ENCODE results near the gene TGFBI. TPM values are rescaled to one million over a fixed set of nuclear protein-coding genes. Genes with fewer than 3 reads are reported as not detected.

The TGFBI gene
- total RNA-seq, 1 donor from 2014 or later: 4.2 TPM

DNA sequence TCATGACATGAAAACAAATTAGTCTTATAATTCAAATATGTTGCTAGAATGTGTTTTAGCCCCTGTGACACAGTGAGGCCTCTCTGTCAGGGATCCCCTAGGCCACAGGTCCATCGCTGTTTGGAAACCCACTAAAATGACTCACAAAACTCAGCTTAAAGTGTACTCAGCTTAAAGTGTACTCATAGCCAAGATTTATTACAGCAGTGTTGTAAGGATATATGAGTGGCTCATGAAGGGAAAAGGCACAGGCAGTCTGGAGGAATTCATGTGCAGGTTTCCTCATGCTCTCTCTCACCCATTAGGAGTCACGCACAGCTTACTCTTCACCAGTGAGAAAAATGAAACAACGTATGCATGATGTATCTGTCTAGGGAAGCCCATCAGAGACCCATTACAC lies 24.4 kb upstream of the TGFBI start:
- no peak for DNase-seq

DNA sequence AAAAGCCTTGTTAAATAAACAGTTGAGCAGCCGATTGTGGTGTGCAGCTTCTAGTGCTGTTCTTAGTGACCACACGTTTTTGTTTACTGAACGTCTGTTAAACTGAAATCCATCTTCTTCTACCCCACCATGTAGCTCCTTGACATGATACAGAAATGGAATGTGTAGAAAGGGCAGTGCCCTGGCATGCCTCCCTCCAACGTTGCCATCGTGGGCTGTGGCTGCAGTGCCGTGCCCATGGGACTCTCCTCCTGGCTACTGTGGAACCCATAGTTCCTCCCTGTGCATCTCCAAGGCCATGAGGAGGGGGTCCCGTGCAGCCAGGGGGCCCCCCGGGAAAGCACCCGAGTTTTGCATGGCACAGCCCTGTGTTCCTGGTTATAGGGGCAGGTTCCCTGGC lies 23.3 kb upstream of the TGFBI start:
- no peak for DNase-seq

DNA sequence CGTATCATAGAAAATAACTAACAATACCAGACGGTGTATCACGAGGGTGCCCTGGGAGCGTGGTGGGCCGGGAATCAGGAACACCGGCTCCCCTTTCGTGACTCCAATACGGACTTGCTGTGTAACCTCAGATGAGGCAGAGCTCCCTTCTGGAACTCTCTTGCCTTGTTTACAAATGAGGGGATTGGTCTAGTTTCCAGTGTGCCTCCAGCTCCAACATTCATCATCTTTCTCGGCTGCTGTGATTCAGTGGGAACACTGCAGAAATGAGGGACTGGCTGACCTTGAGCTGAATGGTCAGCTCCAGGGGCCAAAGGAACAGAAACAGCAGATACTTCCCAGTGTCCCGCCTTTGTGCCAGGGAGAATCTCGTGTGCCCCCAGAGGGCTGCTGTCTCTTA lies 22.6 kb upstream of the TGFBI start:
- DNase-seq: no peak

DNA sequence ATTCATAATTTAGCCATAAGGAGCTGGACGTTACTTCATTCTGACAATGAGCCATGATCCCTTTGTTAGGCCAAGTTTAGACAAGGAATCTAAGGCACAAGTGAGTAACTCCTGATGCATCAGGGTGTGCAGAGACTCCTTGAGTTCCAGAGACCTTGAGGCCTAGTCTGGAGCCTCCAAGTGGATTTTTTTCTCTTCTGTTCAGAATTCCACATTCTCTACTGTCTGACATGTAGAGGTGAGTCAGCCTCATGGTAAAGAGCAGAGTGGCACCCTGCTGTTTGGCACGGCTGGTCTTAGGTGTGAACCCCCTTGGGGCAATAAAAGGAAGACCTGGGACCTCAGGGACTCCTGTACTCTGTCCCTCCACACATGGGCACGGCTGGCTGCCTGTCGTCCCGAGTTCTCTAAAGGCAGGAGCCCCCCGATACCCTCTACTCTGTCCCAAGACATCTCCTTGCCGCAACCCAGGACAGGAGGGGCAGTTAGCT lies 22.0 kb upstream of the TGFBI start:
- DNase-seq: no peak

DNA sequence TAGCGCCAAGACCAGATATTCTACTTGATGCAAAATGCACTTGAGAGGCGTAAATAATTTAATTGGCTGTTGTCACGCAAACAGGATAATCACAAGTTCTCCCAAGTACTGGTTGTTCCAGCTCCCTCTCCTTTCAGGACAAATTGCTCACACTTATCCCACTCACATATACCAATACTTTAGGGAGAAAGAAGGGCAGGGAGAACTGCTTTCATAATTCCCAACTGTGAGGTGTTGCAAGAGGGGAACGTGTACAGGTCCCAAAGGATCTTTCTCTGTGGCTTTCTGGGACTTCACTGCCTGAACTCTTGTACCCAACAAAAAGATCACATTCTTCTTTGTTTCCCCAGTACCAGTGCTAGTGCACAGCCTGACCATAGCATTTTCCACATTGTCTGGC lies 21.5 kb upstream of the TGFBI start:
- no peak for DNase-seq

DNA sequence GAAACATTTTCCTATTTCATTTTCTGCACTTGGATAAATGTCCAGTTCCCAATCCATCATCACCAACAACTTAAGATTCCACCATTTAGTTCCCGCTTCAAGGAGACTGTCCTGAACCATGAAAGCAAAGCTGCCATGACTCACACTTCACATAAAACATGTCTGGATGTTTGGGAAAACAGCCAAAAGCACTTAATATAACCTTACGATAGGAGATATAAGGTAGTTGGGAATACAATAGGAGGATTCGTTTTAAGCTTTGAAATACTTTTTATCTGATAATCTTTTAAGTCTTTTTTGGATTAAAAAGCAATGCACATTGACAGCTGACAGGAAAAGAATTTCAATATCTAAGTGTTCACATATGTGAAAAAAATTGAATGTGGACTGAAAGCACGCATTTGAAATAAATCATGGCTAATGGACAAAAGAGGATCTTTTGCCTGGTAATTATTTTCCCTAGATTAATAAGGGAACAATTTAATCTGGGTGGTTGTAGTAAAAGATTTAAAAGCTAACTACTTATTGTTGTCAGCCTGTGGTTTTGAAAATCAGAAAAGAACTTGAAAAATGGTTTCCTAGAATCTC lies 17.3 kb upstream of the TGFBI start:
- no peak for DNase-seq

DNA sequence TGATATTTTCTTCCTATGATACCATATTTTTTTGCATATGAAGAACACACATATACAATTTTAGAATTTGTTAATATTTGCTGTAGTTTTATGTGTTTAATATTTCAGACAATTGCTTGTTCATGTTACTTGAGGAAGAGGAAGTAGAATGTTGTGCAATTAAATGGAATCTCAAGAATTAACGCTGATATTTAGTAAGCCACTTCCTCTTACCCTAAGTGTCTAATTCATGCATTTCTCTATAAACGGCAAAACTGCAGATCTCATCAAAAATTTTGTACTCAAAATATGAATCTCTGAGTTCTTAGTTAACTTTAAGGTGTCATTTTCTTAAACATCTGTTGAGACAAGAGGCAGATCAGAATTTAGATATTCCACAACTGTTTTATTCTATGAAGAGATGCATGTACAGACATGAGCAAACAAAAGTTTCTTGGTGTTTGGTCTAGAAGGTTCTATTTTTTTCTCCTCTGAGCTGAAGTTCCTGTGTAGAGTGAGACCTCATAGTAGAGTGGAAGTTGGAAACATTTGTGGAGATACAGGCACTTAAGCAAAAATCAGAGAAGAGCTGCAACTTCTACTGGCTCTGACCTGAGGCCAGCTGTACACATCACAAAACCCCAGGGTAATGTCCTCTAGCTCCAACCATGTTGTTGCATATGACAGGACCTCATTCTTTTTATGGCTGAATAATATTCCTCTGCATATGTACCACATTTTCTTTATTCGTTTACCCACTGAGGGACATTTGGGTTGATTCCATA lies 16.6 kb upstream of the TGFBI start:
- DNase-seq: no peak

DNA sequence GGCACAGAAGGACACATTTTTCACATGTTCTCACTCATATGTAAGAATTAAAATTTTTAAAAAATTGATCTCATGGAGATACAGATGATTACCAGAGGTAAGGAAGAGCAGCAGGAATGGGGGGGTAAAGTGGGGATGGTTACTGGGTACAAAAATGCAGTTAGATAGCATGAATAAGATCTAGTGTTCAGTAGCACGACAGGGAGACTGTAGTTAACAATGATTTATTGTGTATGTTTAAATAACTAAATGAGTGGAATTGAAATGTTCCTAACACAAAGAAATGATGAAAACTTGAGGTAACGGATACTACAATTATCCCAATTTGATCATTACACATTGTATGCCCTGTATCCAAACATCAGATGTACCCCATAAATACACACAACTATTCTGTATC lies 15.2 kb upstream of the TGFBI start:
- no peak for DNase-seq

DNA sequence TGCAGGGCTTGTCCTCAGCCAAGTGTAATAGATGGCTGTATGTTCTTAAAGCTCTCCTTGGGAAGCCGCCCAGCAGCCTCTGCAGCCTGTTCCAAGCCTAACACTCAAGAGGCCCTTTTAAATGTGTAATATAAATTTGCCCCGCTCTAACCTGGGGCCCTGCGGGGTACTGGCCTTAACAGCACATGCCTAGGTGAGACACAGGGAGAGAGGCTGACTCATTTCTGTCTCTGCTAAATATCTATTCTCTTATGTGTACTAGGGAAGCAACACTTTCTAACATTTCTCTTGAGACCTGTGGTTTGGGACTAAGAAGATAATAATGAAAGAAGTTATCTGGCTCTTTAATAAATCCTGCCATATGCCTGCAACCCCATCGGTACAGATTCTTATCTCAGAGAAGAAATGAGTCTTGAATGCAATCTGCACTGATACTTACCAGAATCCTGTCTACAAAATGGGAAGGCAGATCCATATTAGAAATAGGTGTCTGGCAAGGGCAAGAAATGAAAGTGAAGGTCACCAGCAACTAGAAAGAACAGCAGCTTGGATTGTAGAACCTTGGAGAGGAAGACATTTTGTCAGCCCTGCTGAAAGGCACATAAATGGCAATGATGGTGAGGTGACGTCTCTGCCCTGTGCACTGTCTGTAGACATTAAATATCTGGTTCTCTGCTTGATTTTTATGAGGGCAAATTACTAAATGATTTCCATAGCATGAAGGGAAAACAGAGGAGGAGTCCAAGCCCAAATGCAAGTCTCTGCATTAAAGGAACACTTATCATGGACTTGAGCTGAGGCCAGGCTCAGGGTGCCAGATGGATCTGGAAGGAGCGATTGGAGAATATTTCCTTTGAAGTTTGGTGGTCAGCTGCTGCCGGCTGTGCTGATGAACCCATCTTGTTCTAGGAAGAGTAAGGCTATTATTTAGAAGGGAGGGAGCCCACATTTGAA lies 14.5 kb upstream of the TGFBI start:
- no peak for DNase-seq

DNA sequence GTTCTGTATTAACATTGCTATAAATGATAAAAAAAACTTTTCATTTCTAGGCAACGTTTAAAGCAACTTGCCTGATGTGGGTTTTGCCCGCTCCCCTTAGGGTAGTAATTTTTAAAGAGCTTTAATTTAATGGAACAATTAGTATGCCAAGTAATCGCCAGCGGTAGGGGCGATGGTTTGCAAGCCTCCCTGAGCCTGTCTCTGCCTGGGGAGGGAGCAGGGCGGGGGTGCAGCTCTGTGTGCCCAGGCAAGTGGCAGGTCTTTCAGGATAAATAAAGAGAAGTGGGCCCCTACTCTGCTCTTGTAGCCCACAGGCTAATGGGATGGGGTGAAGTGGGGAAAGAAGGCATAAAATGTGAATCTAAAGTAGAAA lies 13.8 kb upstream of the TGFBI start:
- no peak for DNase-seq

DNA sequence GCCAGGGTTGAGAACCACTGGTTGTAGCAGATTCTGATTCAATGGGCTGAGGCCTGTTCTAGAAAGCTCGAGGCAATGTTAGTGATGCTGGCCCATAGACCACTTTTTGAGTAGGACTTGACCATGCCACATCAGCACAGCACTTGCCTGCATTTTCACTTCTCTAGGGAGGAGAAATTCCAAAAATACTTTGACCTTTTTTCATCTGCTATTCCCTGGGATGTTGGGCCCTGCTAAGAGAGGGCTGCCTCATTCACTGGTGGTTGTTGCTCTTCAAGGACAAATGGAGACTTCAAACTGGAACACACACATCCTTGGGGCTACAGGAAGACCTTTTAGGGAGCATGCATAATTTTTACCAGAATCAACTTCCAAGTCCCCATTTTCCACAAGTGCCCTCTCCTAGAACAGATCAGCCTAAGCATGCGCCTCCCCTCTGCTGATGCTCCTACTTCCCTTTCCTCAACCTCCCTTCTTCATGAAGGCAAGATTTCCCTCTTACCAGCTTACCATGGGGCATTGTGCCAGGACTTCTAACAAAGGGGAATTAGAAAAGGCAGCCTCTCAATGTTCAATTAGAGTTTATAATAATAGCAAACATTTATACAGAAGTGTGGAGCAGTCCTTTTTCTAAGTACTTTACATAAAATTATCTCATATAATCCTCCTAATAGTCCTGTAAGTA lies 12.7 kb upstream of the TGFBI start:
- DNase-seq: no peak

DNA sequence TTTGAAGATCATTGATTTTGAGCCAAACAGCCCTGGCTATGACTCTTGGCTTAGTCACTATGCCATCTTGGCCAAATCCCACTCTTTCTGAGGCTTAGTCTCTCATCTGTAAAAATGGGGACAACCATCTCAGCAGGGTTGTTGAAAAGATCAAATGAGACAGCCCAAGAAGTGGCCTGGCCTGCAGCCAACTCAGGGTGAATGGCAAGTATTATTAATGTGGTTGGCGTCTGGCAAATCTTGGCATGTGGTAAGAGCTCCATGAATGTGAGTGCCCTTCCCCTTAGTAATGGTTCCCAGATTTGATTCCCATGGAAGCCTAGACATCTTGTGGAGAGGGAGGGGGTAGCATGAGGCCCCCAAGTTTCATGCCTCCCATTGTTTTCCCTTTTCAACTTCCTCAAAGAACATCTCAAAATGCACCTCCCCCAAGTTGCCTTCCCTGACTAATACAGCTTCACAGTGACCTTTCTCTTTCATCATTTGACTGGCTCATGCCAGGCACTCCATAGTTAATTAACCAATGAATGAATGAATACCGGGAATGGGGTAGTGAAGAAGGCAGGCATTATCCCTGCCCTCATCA lies 11.8 kb upstream of the TGFBI start:
- peak; percentile 20 for DNase-seq

DNA sequence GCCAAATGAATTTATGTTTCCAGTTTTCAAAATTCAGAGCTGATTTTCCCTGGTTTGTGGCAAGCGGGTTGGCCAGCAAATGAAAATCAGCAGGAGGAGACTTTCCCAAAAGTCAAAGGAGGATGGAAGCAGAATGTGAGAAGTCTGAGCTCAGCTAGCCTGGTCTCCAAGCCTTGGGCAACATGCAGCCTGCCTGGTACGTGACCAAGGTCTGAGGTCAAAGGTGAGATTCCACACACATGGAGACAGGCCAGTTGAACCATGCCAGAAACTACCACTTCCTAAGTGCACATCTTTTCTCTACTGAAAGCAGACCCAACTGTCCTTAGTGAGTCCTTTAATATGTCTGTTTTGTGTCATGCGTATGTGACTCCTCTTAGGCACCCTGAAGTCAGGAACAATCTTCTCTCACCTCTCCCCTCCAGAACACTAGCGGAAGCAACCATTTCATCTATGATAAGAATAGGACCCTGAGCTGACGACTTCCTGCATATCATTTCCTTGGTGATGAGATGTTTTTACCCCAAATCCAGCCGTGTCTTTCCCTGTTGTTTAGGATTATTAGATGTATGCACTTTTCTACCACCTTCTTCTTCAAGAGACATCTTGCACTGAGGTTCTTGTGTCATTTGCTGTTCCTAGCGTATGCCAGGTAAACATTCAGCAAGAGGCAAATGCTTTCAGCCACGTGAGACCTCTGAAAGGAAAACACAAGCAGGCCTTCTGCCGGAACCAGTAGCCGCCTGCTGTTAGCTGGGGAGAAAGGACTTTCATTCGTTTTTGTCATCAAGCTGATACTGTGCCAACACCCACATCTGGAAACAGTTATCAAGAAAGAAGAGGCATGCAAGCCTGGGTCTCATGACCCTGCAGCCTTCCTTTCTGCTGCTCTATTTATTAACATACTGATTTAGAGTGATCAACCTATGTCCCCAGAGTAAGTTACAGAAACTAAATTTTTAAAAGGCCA lies 9.7 kb upstream of the TGFBI start:
- no peak for DNase-seq

DNA sequence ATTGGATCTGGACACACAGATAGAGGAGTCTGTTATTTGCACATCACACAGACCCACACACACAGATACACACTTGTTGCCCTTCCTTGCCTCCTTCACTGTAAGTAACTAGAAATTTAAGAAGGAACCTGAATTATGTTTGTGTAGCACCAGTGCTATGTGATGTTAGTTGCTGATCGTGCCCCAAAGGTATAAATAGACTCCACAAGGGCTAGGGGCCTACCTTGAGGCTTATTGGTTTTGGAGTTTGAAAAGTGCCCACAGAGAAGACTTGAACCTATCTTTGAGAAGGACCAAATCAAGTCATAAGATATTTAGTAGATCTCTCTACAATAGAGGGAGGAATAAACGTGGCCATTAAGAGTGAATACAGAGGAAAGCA lies 8.8 kb upstream of the TGFBI start:
- DNase-seq: no peak

DNA sequence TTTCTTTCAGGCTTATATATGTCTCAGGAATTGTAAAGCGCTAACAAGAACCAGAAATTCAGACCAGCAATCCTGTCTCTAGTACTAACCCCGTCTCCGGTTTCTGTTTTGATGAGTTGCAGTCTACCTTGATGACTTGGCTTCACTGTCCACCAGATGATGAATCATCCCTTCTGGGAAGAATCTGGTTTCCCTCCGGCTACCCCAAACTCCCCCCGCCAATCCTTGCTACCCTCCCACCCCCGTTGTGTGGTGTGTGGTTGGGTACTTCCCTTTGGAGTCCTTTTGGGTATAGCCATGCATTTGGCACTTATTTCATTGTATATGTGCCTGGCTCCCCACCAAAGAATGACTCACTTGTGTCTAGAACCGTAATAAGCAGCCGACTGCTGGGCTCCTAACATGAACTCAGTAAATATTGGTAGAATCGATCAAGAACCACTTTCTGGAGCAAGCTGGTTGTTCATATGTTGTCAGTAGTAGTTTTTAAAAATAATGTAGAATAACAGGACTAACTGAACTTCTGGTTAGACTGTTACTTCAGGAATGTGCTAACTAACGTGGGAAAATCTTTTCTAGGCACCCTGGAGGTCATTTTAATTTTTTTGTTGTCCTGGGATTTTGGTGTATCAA lies 8.3 kb upstream of the TGFBI start:
- no peak for DNase-seq

DNA sequence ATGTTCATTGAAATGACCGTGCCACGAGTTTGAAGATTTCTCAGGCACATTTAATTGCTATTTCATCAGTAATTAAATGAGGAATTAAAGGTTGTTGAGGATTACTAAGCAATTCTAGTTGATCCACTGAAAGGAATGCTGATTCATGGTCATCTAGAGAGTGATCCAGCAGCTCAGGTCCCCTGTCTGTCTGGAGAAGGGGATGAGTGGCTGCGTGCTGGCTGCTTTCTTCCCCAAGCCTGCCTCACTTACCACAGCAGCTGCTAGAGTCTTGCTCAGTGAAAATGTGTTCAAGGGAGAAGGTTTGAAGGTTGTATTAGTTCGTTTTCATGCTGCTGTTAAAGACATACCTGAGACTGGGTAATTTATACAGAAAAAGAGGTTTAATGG lies 7.8 kb upstream of the TGFBI start:
- DNase-seq: no peak

DNA sequence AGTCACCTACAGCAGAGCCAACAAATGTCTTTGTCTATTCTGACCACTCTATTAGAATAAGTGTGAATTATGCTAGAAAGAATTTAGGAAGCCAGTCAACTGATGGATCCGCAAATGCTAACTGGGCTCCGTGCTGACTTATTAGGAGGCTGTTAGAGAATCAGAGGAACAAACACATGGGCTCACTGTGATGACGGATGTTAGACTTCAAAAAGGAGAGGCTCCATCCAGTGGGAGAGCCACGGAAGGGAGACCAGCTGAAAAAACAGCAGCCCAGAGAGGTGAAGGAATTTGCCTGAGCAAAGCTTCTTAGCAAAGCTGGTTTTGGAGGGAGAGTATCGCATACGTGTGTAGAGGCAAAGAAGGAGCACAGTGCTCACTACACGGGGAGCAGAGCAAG lies 5.8 kb upstream of the TGFBI start:
- DNase-seq: no peak

DNA sequence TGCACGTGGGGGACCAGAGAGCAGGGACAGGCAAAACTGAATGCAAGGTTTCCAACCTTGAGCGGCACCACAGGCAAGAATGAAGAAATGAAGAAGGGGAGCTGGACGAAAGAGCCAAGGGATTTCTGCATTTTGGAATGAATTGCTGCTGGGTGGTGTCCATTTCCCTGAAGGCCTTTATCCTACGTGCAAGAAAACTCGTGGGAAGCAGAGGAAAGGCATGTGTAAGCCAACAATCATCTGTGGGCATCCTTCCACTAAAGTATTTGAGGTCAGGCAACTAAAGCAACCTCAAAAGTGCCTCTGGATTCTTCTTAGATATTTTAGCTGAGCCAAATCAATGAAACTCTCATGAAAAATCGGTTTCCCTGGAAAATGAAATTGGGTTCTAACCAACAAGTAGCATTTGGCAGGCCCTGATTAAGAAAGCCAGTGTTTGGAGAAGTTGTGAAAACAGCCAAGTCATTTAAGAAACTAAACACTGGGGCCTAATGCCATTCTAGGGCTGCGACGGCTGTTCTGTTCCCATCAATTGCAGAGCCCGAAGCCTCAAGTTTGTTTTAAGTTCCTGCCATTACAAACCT lies 4.7 kb upstream of the TGFBI start:
- no peak for DNase-seq

DNA sequence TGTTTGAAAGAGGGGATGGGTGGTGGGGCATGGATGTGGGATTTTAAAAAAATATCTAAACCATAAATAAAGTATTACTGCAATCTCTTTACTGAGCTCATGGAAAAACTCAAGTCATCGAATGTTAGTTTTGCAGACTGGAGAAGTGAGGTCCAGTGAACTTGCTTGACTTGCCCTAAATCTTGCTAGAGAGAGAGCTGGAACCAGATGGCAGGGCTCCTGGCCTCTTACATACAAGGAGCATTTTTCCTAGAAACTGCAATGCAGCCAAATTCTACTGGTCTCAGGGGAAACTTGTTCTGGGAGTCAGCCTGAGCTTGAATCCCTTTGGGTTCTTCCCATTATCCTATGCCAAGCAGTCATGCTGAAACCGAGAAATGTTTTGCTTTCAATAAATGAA lies 2.9 kb upstream of the TGFBI start:
- no peak for DNase-seq

DNA sequence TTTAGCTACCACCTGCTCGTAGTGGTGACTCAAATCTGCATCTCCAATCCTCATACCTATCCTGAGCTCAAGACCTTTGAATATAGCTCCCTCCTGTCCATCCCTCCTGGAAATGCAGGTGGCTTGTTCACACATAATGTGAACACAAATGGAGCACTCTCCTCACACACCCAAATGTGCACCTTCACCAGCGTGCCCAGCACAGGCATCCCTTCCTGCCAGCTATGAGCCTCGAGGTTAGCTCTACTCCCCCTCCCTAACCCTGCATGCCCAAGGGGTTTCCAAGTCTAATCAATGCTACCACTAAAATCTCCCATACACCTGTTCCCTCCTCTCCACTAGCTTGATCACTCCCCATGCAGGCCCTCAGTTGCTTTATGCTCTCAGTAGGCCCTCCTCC lies 2.2 kb upstream of the TGFBI start:
- no peak for DNase-seq

Data from occipital lobe (tissue), 2 donors.